ENCODE measurements around the gene ATN1. TPM values are rescaled to one million over a fixed set of nuclear protein-coding genes. Genes with fewer than 3 reads are reported as not detected.

The ATN1 gene
- total RNA-seq, 1 donor from 2014 or later: 140 TPM

GRCh38 chr12:6952121-6952862 is 24.5 kb downstream of the ATN1 start:
- ATAC-seq (no peak), DNase-seq (ENCODE audit: low spot score) (peak; percentile 59)
- intact Hi-C loops (cut with DNase I): no loop called here

- DNase-seq (ENCODE audit: low spot score): peak; percentile 53
- no peak for ATAC-seq
- intact Hi-C loops (cut with DNase I): no loop called here
Observed at GRCh38 chr12:6952863-6953441, 25.2 kb downstream of the ATN1 start.

GRCh38 chr12:6953442-6954315 is 25.9 kb downstream of the ATN1 start:
- peak; percentile 87 for ATAC-seq
- intact Hi-C loops (cut with DNase I): no loop called here
- peak; percentile 87 for DNase-seq (ENCODE audit: low spot score)

- intact Hi-C loops (cut with DNase I): no loop called here
- peak; percentile 53 for DNase-seq (ENCODE audit: low spot score)
- ATAC-seq: no peak
Observed at GRCh38 chr12:6954316-6955107, 26.8 kb downstream of the ATN1 start.

GRCh38 chr12:6955108-6956020 is 27.6 kb downstream of the ATN1 start:
- intact Hi-C loops (cut with DNase I): no loop called here

GRCh38 chr12:6956021-6956727 is 28.4 kb downstream of the ATN1 start:
- intact Hi-C loops (cut with DNase I): no loop called here
- ATAC-seq (no peak), DNase-seq (ENCODE audit: low spot score) (no peak)

More at GRCh38 chr12:6955108-6956020, 27.6 kb downstream of the ATN1 start:
- ATAC-seq (no peak), DNase-seq (ENCODE audit: low spot score) (peak; percentile 48)

GRCh38 chr12:6957151-6957701 is 29.5 kb downstream of the ATN1 start:
- intact Hi-C loops (cut with DNase I): no loop called here
- DNase-seq (ENCODE audit: low spot score) (peak; percentile 62), ATAC-seq (no peak)

GRCh38 chr12:6957741-6958608 is 30.2 kb downstream of the ATN1 start:
- intact Hi-C loops (cut with DNase I): no loop called here
- no peak for DNase-seq (ENCODE audit: low spot score)
- ATAC-seq: no peak

GRCh38 chr12:6958609-6959057 is 30.9 kb downstream of the ATN1 start:
- ATAC-seq (no peak), DNase-seq (ENCODE audit: low spot score) (no peak)
- intact Hi-C loops (cut with DNase I): no loop called here

- intact Hi-C loops (cut with DNase I): no loop called here
- ATAC-seq (peak; percentile 7), DNase-seq (ENCODE audit: low spot score) (peak; percentile 60)
Observed at GRCh38 chr12:6959058-6959804, 31.5 kb downstream of the ATN1 start.

- intact Hi-C loops (cut with DNase I): loop anchor here (10.0 kb wide), 1 partner anchor 155 kb away; no protein-coding TSS in a partner anchor
- DNase-seq (ENCODE audit: low spot score): peak; percentile 61
- no peak for ATAC-seq
Observed at GRCh38 chr12:6959805-6960592, 32.2 kb downstream of the ATN1 start.

GRCh38 chr12:6960593-6961277 is 33.0 kb downstream of the ATN1 start:
- ATAC-seq (peak; percentile 23), DNase-seq (ENCODE audit: low spot score) (peak; percentile 59)
- intact Hi-C loops (cut with DNase I): loop anchor here (10.0 kb wide), 1 partner anchor 154 kb away; no protein-coding TSS in a partner anchor

GRCh38 chr12:6961278-6961694 is 33.5 kb downstream of the ATN1 start:
- DNase-seq (ENCODE audit: low spot score): peak; percentile 84
- intact Hi-C loops (cut with DNase I): loop anchor here (10.0 kb wide), 1 partner anchor 154 kb away; no protein-coding TSS in a partner anchor
- ATAC-seq: peak; percentile 56
